Measurements from ENCODE around the gene LCP2. TPM values are rescaled to one million over a fixed set of nuclear protein-coding genes. Genes with fewer than 3 reads are reported as not detected.
"Not testable (repeated sequence)": the region's sequence is repeated elsewhere in the genome, so short reads cannot be mapped to it uniquely, and the experiment has no call there.

The LCP2 gene
- total RNA-seq, 8 experiments from 2014 or later = 0.25 to 3.3 (median 0.64) TPM; not detected in 1

DNA sequence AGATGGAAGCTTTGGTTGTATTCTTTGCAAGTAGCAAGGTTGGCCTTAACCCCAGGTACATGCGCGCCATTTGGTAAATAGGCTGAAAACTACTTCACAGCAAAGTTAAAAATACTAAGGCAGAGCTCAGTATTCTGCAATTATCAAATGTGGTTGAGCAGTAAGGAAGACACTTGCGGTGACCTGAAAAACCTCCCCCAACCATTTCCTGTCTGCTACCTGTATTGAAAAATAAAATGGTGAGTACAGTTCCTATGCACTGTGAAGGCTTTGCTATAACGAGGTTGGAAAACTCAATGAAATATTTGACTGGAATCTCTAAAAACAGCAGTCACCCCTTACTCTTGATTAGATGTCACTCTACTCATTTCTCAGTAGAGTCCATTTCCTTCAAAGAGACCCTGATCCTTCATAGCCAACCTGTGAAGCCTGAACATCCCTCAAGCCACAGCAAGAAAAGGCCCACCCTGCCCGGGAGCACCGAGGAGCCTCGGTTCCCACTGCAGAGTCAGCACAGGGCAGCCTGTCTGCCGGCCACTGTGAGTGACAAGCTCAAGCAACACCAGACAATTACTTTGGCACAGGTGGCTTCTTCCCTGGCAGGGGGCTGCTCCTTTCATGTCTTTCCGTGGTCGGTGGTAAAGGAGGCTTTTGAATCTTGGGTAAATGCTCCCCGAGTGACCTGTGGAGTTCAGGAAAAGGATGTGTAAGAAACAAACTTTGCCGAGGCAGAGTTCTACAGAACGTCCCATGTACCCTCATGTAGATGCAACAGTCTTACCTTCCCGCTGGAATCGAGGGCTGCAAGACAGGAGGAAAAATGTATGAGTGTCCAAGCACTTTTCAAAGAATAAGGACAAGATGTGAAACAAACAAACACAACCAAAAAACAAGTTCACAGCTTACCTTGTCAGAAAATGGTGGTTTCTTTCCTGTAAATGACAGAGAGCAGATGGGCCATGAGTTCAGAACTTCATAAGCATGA is 35.2 kb downstream of the LCP2 start:
- WGBS, 10 experiments = 40 to 100% (median 79%) methylated on average over 1 to 9 of the region's 15 CpGs
- in situ Hi-C loops (cut with MboI; ENCODE audit: low pct_unique_long_range_greater_than_20kb in 2 of 9, low sequenced_read_pairs in 9 of 9, unreplicated experiment in 9 of 9) = loop anchor here in 2 of 9 experiments (25.0 kb wide), 2 partner anchors 150 to 350 kb away; no protein-coding TSS in a partner anchor
- ATAC-seq (replicated peaks in 6 of 8) = no peak
- no peak overlapping the region for H3K4me3 ChIP-seq
- peaks cover 27 to 39% of the 10 kb centered on the region in 2 donors for H3K4me1 ChIP-seq (replicated peaks in 1 of 2)
- no peak overlapping the region for H3K27ac ChIP-seq

DNA sequence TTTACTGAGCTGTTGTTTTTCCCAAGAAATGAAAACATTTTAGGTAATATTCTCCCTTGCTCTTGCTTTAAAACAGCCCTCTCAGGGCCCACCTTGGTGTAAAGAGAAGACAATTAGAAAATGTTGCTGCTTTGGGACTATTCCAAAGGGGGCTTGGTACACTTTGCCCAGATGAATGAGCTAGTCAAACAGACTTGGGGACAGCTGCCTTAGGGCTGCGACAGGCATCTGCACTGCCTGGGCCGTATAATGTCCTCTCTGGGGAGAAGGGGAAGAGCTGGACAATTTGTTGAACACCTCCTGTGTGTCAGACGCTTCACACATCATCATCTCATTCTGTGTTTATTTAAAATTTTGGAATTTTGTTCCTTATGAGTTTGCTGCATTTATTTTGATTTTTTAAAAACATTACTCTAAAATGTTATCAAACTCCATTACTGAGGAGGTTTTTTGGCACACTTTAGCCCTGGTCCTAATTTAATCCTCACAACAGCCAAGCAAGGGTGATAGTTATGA is 36.0 kb downstream of the LCP2 start:
- no peak overlapping the region for H3K27ac ChIP-seq
- peaks cover 21 to 32% of the 10 kb centered on the region in 2 donors for H3K4me1 ChIP-seq (replicated peaks in 1 of 2)
- no peak for ATAC-seq (replicated peaks in 6 of 8)
- no peak overlapping the region for H3K4me3 ChIP-seq
- WGBS, 10 experiments = 20 to 100% (median 69%) methylated on average over 1 to 3 of the region's 3 CpGs; no CpG with 5 or more reads in 3 of the 10 experiments
- in situ Hi-C loops (cut with MboI; ENCODE audit: low pct_unique_long_range_greater_than_20kb in 2 of 9, low sequenced_read_pairs in 9 of 9, unreplicated experiment in 9 of 9) = loop anchor here in 2 of 9 experiments (25.0 kb wide), 2 partner anchors 151 to 351 kb away; no protein-coding TSS in a partner anchor

DNA sequence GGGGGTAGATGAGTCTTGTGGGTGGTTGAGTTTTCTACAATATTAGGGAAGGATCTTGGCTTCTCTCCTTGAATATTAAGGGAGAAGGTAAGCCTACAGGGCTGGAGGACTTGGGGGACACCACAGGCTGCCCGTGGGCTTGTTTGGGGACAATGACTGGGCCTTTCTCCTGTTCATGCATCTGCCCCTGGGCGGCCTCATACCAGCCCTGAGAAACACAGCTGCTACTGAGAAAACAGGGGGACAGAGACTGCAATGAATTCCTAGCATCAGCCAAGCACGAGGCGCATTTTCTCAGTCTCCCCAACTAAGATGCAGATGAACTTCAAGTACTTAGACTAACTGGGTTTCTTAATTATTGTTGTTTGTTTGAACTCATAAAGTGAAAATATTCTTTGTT is 40.2 kb downstream of the LCP2 start:
- Histone ChIP-seq H3K4me1 (replicated peaks in 1 of 2) (peaks cover 12 to 27% of the 10 kb centered on the region in 2 donors), H3K27ac (no peak overlapping the region), H3K4me3 (no peak overlapping the region)
- in situ Hi-C loops (cut with MboI; ENCODE audit: low pct_unique_long_range_greater_than_20kb in 2 of 9, low sequenced_read_pairs in 9 of 9, unreplicated experiment in 9 of 9) = loop anchor here in 2 of 9 experiments (25.0 kb wide), 2 partner anchors 155 to 355 kb away; no protein-coding TSS in a partner anchor
- 8 to 100% (median 86%) methylated on average over 1 to 3 of the region's 4 CpGs; no CpG with 5 or more reads in 4 of the 10 experiments for WGBS, 10 experiments
- ATAC-seq (replicated peaks in 6 of 8) = no peak

DNA sequence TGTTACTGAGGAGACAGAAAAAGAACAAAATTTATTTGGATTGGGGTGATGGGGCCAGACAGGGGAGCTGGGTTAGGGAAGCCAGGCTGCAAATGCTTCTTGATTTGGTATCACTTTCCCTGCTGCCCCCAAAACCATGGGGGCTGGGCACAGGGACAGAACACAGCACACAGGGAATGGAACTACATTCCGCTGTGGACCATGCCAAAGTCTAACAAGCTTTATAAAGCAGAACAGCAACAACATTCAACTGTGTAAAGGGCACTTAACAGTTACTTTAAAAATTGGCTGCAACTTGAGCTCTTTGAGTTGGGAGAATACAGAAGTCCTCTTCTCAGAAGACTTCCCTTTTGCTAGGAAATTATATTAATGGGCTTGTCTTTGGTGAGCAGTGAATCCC is 41.0 kb downstream of the LCP2 start:
- Histone ChIP-seq H3K27ac (no peak overlapping the region), H3K4me1 (replicated peaks in 1 of 2) (peaks cover 17 to 28% of the 10 kb centered on the region in 2 donors), H3K4me3 (no peak overlapping the region)
- in situ Hi-C loops (cut with MboI; ENCODE audit: low pct_unique_long_range_greater_than_20kb in 2 of 9, low sequenced_read_pairs in 9 of 9, unreplicated experiment in 9 of 9) = loop anchor here in 2 of 9 experiments (25.0 kb wide), 2 partner anchors 156 to 356 kb away; no protein-coding TSS in a partner anchor
- ATAC-seq (replicated peaks in 6 of 8) = no peak
- WGBS, 10 experiments = 0 to 100% (median 57%) methylated on average over 1 of the region's 1 CpG; no CpG with 5 or more reads in 4 of the 10 experiments

DNA sequence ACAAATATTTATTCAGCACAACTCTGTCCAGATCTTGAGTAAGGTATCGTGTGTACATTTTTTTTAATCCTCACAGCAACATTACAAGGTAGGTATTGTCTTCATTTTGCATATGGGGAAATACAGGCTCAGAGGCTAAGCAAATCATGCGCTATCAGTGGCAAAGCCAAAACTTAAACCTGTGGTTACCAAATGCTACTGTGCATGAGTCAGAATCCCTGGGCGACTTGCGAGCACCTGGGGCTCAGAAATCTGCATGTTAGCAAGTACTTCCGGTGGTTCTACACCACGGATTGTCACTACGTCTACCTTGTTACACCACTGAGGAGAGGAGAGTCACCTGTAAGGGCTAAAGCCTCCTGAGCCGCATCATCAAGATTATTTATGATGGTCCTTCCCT is 43.5 kb downstream of the LCP2 start:
- H3K27ac ChIP-seq = no peak overlapping the region
- H3K4me3 ChIP-seq = no peak overlapping the region
- ATAC-seq (replicated peaks in 6 of 8) = no peak
- peaks cover 17 to 19% of the 10 kb centered on the region in 2 donors for H3K4me1 ChIP-seq (replicated peaks in 1 of 2)
- 40 to 100% (median 87%) methylated on average over 1 to 8 of the region's 8 CpGs for WGBS, 10 experiments
- in situ Hi-C loops (cut with MboI; ENCODE audit: low pct_unique_long_range_greater_than_20kb in 2 of 9, low sequenced_read_pairs in 9 of 9, unreplicated experiment in 9 of 9) = loop anchor here in 2 of 9 experiments (25.0 kb wide), 2 partner anchors 158 to 358 kb away; no protein-coding TSS in a partner anchor

DNA sequence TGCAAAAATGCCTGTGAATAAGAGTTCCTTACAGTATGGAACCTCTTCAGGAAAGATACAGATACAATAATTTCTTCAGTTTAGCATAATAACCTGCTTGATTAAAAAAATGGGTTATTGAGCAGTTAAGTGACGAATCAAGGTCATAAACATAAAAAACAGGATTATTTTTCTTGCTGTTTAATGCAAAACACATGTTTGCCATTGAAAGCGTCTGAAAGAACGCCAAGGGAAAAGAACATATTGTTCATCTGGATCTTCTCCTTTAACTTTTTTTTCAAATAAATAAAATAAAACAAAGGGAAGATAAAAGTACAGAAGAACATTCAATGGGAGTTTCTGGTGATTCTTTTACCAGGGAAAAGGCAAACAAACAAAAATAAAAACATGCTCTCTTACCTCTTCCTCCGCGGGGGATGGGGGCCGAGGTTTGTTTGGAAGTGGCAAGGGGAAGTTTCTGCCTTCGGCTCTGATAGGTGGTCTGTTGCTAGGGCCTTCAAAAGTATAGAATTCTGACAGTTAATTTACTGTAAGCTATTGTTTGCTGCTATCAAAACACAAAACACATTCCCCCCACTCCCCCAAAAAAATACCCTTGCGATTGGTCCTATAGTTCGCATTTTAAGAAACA is 44.7 kb downstream of the LCP2 start:
- no peak overlapping the region for H3K4me3 ChIP-seq
- H3K4me1 ChIP-seq (replicated peaks in 1 of 2) = peaks cover 17 to 28% of the 10 kb centered on the region in 2 donors
- 0 to 73% (median 45%) methylated on average over 3 to 9 of the region's 9 CpGs for WGBS, 10 experiments
- no peak for ATAC-seq (replicated peaks in 6 of 8)
- no peak overlapping the region for H3K27ac ChIP-seq
- in situ Hi-C loops (cut with MboI; ENCODE audit: low pct_unique_long_range_greater_than_20kb in 2 of 9, low sequenced_read_pairs in 9 of 9, unreplicated experiment in 9 of 9) = loop anchor here in 2 of 9 experiments (25.0 kb wide), 2 partner anchors 159 to 359 kb away; no protein-coding TSS in a partner anchor

DNA sequence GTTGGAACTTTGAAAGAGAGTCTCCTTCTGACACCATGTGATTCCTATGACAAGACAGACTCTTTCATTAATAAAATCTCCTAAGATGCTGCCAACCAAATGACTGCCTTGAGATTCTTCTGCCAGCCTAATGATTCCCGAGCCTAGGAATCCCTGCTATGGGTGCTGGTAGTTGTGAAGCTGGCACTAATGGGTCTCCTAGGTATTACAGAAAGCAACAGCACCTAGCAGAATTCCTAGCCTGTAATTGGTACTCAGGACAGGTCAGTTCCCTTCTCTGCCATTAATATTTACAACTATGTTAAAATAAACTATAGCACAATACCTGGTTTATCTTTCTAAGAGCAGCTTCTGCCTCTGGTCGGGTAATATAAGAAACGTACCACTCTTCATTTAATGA is 45.5 kb downstream of the LCP2 start:
- Histone ChIP-seq H3K27ac (no peak overlapping the region), H3K4me3 (no peak overlapping the region), H3K4me1 (replicated peaks in 1 of 2) (peaks cover 17 to 28% of the 10 kb centered on the region in 2 donors)
- in situ Hi-C loops (cut with MboI; ENCODE audit: low pct_unique_long_range_greater_than_20kb in 2 of 9, low sequenced_read_pairs in 9 of 9, unreplicated experiment in 9 of 9) = loop anchor here in 2 of 9 experiments (25.0 kb wide), 2 partner anchors 160 to 360 kb away; no protein-coding TSS in a partner anchor
- peak in 1 of 8 experiments; percentile 8 for ATAC-seq (replicated peaks in 6 of 8)
- WGBS, 10 experiments = 0 to 59% (median 44%) methylated on average over 1 to 3 of the region's 3 CpGs

DNA sequence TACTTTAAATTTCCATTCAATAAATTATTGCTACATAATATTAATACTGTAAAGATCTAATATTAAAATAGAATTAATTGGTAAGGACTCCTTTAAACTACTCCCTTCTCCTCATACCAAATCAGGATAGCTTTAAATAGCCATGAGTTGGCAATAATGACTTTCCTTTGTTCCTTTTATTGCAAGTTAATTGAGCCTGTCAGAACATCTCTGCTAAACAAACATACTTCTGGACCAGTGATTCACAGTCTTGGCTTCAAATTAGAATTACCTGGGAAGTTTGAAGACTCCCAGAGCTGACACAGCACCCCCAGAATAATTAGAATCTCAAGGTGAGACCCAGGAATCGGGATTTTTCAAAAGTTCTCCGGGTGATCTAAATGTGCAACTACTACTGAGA is 46.1 kb downstream of the LCP2 start:
- no peak for ATAC-seq (replicated peaks in 6 of 8)
- peaks cover 19 to 28% of the 10 kb centered on the region in 2 donors for H3K4me1 ChIP-seq (replicated peaks in 1 of 2)
- no peak overlapping the region for H3K4me3 ChIP-seq
- H3K27ac ChIP-seq = no peak overlapping the region
- 52 to 90% (median 70%) methylated on average over 1 to 2 of the region's 2 CpGs; no CpG with 5 or more reads in 4 of the 10 experiments for WGBS, 10 experiments
- in situ Hi-C loops (cut with MboI; ENCODE audit: low pct_unique_long_range_greater_than_20kb in 2 of 9, low sequenced_read_pairs in 9 of 9, unreplicated experiment in 9 of 9) = loop anchor here in 2 of 9 experiments (25.0 kb wide), 2 partner anchors 161 to 361 kb away; no protein-coding TSS in a partner anchor

DNA sequence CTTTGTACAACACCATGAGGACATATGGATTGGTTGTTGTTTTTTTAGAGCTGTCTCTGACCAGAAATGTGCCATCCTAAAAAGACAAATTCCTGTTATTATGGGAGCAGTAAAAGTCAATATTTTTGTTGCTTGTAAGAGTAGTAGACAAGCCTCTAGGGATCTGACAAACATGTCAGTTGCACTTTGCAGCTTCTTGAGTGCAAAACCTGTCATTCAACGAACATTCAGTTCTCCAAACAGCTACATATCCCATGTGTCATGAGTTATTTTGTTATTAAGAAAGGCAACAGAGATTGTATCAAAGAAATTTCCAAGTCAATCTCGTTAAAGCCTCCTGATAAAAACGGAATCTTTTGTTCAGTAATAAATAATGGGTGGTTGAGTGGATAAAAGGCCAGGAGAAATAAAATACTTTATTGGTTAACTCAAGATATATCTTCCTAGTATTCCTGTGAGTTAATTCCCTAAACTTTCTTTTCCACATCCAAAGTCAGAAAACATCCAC is 46.7 kb downstream of the LCP2 start:
- Histone ChIP-seq H3K27ac (no peak overlapping the region), H3K4me3 (no peak overlapping the region), H3K4me1 (replicated peaks in 1 of 2) (peaks cover 19 to 26% of the 10 kb centered on the region in 2 donors)
- ATAC-seq (replicated peaks in 6 of 8) = no peak
- 0 to 87% (median 39%) methylated on average over 1 to 3 of the region's 3 CpGs; no CpG with 5 or more reads in 2 of the 10 experiments for WGBS, 10 experiments
- in situ Hi-C loops (cut with MboI; ENCODE audit: low pct_unique_long_range_greater_than_20kb in 2 of 9, low sequenced_read_pairs in 9 of 9, unreplicated experiment in 9 of 9) = loop anchor here in 2 of 9 experiments (25.0 kb wide), 2 partner anchors 161 to 361 kb away; no protein-coding TSS in a partner anchor

DNA sequence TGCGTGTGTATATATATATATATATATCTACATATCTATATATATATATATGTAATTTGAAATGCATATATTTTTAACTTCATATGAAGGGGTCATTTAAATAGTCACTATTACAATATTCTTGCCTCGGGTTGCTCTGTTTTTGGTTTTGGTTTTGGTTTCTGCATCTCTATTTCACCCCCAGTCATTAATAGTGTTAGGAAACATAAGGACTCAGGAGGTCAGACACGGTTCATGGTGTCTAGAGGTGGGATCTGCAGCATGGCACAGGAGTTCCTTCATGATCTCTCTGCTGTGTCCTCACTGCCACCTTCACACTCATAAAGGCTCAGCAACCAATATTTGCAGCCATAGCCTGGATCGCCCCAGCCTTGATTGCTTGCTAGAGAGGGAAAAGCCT is 48.2 kb downstream of the LCP2 start:
- 18 to 100% (median 81%) methylated on average over 1 to 4 of the region's 4 CpGs; no CpG with 5 or more reads in 4 of the 10 experiments for WGBS, 10 experiments
- ATAC-seq (replicated peaks in 6 of 8) = peak in 1 of 8 experiments; percentile 48
- no peak overlapping the region for H3K4me3 ChIP-seq
- in situ Hi-C loops (cut with MboI; ENCODE audit: low pct_unique_long_range_greater_than_20kb in 2 of 9, low sequenced_read_pairs in 9 of 9, unreplicated experiment in 9 of 9) = loop anchor here in 5 of 9 experiments (25.0 kb wide), 2 partner anchors 163 to 363 kb away; no protein-coding TSS in a partner anchor
- H3K4me1 ChIP-seq (replicated peaks in 1 of 2) = peaks cover 21 to 22% of the 10 kb centered on the region in 2 donors
- H3K27ac ChIP-seq = no peak overlapping the region

DNA sequence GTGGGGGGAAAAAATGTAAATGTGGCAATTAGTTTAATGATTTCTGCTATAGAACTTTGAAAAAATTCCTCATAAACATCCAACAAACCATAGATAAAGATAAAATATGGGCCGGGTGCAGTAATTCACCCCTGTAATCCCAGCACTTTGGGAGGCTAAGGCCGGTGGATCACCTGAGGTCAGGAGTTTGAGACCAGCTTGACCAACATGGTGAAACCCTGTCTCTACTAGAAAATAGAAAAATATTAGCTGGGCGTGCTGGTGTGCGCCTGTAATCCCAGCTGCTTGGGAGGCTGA is 48.7 kb downstream of the LCP2 start:
- WGBS, 10 experiments = 38 to 93% (median 79%) methylated on average over 2 to 4 of the region's 4 CpGs; no CpG with 5 or more reads in 3 of the 10 experiments
- H3K4me3 ChIP-seq; ATAC-seq (replicated peaks in 6 of 8); H3K27ac ChIP-seq: not testable (repeated sequence)
- in situ Hi-C loops (cut with MboI; ENCODE audit: low pct_unique_long_range_greater_than_20kb in 2 of 9, low sequenced_read_pairs in 9 of 9, unreplicated experiment in 9 of 9) = loop anchor here in 5 of 9 experiments (25.0 kb wide), 2 partner anchors 163 to 363 kb away; no protein-coding TSS in a partner anchor
- peaks cover 21 to 22% of the 10 kb centered on the region in 2 donors for H3K4me1 ChIP-seq (replicated peaks in 1 of 2)
